ENCODE data around the gene RORC.
A peak's percentile ranks its signal among the peaks of the same experiment; 100 is the strongest.
"Not testable (repeated sequence)": the region's sequence is repeated elsewhere in the genome, so short reads cannot be mapped to it uniquely, and the experiment has no call there.

The RORC gene

DNA sequence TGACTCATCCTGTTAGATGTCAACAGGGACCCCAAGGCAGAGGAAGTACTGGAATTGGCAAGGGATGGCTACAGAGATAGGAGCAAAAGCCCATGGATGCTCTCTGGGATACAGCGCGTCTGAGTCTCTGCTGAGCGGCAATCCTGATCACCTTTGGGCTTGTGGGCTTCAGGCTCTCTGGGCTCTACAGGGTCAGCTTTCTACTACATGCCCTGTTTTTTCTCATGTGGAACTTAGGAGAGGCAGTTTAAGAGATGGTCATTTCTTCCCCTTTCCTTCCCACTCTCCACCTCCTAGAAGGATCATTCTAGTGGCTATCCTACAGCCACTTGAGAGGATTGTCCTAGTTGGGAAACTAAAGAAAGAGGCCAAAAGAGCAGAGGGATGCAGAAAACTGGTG is 27.7 kb downstream of the RORC start:
- DNase-seq, result no peak

DNA sequence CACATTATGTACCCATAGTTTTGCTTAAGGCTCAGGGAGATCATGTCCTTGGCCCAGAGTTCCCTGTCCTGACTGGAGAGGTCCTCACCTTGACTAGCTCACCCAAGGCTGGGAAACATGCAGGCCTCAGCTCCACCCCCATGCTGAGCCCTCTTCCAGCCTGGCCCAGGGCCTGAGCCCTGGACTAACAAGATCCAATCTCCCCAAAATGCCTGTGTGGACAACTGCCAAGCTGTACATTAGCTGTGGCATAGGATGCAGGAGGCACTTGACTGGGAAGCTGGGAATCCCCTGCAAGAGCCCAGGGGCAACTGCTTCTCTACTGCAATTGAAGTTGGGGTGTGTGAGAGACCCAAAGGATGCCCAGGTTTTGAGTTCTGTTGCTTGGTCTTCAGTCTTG is 28.4 kb downstream of the RORC start:
- DNase-seq, result no peak

DNA sequence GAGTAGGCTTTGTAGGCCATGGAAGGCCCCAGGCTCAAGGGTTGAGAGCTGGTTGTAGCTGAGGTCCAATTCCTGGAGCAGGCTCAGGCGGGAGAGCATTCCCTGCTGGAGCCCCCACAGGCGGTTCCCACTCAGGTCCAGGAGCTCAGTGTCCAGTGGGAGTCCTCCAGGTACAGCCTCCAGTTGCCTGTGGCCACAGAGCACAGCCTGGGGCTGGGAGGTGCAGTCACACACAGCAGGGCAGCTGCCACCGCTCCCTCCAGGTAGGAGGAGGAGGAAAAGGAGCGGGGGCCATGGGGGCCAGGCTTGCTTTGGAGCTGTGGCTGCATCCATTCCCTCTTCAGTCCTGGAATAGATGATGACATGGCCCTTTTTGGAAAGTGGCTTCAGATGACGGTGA is 29.2 kb downstream of the RORC start:
- DNase-seq, result no peak

DNA sequence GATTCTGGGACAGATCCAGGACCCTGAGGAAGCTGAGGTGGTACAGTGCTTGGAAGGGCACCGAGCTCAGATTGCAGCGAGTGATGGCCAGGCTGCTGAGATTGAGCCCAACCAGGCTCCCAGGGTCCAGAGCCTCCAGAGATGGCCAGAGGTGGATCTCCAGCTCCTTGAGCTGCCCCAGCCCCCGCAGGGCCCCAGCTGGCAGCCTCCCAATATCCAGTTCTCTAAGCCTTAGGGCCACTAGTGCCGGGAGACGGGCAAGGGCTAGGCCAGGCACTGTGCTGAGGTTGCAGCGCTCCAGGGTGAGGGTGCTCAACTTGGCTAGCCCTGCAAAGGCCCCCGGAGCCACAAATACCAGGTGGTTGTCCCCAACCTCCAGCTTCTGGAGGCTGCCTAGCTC is 29.8 kb downstream of the RORC start:
- DNase-seq, result no peak

DNA sequence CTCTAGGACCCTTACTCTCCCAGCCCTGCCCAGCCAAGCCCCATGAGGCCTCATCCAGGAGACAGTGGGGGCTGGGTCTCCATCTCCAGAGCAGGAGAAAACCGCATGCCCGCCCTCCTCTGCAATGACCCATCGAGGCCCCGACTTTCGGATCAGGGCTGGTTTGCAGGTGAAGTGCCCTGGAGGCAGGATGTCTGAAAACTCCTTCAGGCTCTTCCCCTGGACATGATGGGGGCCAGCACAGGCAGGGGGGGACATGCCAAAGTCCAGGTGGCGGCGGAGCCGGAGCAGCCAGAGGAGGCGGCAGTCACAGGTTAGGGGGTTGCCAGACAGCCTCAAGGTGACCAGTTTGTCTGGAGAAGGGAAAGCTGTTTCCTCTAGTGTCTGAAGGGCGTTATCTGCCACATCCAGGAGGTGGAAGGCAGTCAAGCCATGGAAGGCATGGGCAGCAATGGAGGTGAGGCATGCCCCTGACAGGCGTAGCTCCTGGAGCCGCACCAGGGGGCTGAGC is 30.2 kb downstream of the RORC start:
- no peak for DNase-seq

DNA sequence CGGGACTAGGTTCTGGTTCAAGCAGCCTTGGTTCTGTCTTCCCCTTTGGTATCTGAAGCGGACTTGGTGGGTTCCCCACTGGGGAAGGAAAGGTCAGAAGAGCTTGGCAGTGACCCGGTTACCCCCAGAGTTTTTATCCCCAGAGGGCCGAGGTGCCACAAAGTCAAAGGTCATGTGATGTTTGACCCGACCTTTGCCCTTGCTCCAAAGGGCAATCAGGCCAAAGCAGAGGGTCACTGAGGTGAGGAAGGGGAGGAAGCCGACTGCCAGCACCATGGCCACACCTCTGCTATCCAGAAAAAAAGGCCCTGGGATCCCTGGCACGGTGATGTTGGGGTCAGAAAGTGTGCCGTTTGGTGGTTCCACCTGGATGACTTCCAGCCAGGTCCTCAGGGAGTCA is 30.8 kb downstream of the RORC start:
- DNase-seq, result no peak

DNA sequence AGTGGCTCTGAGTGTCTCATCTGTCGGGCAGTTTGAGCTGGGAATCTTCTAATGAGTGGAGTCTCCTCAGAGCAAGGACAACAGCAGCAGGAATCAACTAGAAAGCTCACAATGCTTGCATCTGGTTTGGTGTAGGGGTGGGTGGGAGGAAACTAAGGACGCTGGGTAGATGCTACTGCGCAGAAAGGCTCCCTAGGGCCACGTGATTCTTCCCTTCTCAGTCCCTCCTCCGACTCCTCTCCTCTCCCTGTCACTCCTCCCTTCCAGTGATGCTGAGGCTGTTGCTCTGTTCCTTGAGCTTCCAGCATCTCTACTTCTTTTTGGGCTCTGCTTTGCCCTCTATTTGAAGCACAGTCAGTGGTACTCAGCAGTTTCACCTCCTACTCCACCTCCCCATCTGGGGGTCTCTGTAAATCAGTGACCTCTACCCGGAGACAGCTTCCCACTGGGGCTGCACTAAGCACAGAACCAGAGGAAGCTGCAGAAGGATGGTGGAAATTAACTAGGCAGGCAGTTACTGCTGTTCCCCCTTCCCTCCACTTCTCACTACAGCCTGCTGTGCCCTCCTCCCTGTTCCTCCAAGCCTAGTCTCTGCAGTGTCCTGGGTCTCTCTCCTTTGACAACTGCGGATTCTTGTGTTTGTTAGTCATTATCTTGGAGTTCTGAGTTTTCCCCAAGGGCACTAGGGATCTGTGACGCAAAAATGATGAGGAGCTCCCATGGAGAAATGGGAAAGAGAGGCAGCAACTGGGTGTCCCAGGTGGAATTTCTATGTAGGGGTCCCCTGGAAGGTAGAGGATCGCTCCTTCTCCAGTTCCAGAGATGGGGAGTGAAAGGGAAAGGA is 32.2 kb downstream of the RORC start:
- no peak for DNase-seq

DNA sequence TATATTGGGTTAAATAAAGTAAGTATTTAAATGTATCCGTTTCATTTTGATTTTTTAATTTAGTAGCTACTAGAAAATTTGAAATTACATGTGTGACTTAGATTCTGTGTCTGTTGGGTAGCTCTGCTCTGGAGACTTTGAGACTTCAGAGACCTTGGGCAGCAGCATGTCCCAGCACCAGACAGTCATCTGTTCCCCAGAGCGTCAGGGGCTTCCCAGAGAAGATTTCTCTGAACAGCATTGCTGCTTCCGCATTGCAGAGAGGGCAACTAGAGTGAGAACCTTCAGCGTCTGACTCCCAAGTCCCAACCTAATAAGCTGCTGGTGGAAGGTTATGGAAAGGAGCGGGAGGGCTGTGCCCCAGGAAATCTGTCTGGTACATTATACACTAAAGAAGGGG is 33.0 kb downstream of the RORC start:
- no peak for DNase-seq

DNA sequence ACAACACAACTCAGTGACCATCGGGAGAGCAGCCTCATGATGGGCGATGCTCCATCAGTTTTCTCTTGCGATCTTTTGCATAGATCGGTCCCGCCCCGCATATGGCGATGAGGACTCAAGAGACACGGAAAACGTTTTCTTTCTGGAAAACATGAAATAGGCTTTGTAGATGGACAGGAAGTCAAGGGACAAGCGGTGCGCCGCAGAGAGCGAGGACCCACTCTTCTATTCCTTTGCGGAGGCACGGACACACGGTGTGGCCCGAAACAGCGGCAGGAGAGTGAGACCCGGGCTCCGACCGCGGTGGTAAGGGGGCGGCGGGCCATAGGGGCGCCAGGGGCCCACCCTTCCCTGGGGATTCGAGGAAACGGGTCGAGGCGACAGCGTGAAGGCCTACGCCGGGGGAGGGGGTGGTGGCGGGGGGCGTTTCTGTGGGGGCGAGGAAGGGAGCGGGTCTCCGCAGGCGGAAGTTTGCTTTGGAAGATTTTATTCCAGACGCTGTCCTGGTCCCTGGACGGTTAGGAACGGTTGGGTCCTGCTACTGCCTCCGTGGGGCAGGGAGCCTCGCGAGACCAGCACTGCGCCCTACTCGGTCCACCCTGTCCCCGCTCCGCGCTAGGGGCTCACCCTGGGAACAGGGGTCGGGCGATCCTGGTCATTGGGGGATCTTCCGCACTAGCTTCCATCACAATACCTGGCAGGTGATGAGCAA is 40.5 kb downstream of the RORC start:
- no peak for DNase-seq

DNA sequence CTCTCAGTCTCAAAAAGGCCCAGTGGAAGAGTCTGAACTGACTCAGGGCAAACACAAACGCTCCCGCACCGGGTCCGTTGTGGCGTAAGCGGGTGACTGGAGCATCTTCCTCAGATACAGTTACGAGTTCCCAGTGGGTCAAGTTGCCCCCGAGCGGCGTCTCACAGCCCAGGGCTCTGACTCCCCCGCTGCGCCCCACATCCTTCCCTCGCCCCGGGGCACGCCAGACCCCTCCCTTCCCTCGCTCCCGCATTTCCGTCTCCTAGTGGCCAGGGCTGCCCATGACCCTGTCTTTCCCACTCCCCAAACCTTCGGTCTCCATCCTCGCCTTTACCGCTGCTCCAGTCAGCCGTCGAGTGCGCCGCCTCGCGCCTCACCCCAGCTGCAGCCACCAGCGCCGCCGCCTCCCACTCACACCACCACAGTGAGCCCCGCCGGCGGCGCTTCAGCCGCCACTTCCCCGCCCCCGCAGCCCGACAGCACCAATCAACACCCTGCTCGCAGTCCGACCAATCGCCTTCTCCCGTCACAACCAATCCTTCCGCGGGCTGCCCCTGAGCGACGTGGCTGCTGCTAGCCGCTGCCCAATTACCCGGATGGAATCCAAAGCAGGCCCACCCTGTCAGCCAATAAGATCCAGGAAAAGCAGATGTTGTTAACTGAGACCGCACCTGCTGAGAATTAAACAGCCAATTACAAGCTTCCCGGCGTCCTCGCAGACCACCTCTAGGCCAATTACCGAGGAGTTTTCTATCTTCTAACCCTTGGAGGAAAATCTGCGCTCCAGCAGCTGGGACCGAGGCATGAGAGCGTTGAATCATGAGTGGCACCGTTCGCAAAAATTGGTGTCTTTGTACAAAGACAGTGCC is 41.3 kb downstream of the RORC start, which contains the start of gene TDRKH:
Gene TDRKH, minus strand, starts transcription at position 430 of the 869 bp plus-strand sequence. CDS start 7,478 bp downstream, outside the sequence.
- peak; percentile 98 for DNase-seq

DNA sequence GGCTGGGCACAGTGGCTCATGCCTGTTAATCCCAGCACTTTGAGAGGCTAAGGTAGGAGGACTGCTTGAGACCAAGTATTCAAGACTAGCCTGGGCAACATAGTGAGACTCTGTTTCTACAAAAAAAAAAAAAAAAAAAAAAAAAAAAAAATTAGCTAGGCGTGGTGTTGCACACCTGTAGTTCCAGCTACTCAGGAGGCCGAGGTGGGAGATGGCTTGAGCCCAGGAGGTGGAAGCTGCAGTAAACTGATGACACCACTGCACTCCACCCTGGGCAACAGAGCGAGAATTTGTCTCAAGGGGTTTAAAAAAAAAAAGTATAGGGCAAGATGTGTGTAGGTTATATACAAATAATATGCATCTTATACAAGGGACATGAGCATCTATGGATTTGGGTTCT is 43.9 kb downstream of the RORC start:
- DNase-seq, result no peak

DNA sequence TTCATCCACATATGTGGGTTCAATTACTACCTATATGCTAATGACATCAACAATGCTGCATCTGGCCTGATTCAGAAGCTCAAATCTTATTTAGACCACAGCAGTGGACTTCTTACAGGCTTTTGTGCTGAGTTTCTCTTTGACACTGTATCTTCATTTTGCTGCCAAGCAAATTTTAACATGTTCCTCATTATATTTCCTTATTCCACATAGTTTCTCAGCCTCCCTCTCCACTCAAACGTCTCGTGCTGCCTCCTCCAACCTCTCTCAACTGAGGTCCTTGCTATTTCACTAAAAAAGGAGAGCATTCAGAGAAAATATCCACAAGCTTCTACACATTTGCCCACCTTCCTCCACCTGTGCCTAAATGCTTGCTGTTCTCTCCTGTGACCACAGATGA is 47.8 kb downstream of the RORC start:
- DNase-seq, result no peak

DNA sequence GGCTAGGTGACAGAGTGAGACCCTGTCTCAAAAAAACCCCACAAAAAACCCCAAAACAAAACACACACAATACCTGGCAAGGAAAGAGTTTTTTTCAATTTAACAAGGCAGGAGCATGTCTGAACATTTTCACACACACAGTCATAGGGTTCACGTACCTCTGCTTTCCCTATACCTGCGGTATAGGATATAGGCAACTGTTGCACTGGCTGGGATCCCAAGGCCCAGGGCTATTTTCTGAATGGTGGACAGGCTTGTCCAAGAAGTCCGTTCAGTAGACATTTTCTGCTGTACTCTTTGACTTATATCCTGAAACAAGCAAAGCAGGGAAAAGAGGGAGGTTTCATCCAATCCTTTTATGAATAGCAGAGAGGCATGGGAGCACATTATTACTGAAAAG is 48.9 kb downstream of the RORC start:
- no peak for DNase-seq

DNA sequence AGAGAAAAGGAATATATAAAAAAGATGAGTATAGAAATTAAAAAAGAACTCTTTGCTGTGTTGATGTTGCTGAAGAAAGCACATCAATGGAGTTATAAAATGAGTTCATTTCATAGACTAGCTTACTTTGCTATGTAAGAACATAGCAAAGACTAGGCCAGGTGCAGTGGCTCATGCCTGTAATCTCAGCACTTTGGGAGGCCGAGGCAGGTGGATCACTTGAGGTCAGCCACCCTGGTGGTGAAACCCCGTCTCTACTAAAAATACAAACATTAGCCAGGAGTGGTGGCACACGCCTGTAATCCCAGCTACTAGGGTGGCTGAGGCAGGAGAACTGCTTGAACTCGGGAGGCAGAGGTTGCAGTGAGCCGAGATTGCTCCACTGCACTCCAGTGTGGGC is 49.6 kb downstream of the RORC start:
- DNase-seq, result not testable (repeated sequence)

DNA sequence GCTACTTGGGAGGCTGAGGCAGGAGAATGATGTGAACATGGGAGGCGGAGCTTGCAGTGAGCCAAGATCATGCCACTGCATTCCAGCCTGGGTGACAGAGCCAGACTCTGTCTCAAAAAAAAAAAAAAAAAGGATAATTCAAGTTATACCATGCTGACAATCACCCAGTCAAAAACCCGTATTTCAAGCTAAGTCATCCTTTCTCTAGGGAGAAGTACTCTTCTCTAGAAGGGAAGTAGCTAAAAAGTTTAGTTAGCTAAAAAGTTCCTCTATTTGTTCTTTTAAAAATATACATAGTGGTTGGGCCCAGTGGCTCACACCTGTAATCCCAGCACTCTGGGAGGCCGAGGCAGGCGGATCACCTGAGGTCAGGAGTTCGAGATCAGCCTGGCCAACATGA is 50.9 kb downstream of the RORC start:
- not testable (repeated sequence) for DNase-seq

DNA sequence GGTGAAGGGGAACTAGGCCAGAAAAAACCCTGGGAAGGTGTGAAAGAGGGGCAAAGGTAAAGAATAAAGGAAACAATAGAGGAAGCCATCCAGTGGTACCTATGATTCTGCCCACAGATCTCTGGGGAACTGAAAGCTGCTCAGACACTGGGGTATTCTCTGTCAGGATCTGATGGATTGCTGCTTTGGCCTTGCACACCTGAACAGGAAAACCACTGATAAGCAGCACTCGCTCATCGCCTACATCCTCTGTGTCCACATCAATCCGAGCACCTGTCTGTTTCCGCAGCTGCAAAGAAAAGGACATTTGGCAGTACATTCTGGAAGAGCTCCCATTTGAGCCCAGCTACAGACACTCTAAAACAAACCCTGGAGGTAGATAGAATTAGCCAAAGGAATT is 51.8 kb downstream of the RORC start:
- DNase-seq, result no peak

DNA sequence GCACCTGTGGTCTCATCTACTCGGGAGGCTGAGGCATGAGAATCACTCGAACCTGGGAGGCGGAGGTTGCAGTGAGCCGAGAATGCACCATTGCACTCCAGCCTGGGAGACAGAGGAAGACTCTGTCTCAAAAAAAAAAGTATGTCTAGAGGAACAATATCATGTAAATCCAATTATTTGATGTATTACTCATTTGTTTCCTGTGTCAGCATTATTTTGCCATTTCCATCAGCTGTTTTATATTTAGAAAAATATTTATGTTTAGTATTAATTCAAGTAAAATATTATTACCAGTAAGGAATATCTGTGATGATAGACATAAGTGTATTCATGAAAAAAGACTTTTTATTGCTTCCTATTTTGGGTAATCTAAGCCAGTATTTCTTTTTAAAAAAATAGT is 54.3 kb downstream of the RORC start:
- no peak for DNase-seq

DNA sequence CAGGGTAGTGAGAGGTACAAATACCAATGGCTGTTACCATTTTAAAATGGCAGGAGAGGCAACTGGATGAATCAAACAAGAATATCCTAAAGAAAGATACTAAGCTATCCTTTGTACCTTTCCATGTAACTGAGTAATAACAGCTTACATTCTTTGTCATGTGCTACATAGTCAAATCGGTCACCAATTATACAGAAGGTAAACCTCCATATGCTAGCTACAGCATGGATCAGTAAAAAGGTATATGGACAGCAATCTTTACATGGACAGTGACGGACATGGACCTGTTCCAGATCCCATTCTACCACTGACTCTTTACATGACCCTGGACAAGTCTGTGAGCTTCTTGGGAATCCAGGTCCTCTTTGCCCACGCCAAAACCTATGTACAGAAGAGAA is 54.9 kb downstream of the RORC start:
- DNase-seq, result no peak

DNA sequence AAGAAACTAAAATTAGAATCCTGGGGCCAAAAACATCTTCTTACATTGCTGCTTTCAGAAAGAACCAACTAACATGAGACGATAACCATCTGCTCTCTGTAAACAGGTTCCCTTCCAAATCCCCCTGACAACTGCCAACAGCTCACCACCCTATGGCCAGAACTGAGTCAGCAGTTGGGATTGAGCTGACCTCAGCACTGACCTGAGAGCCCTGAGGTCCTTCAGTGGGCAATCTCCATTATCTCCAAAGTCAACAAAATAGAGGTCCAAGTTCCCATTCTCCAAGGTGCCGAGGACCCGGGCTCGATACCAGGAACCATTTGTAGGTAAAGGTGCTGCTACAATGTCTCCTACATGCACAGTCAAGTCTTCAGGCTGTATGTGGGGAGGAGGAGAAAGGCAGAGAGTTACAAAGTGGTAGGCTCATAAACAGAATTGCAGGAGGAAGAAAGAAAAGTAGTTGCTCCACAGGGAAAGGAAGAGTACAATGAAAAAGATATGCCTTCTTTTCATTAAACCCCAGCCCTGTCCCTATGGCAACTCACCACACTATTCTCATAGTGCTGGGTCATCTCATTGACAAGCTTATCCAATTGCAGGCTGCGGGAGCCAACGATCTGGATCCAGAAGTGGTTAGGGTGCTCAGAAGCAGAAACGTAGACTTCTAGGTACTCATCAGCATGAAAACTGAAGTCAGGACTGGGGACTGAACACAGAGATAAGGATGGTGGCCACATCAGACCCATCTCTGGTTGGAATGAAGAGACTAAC is 55.5 kb downstream of the RORC start:
- no peak for DNase-seq

DNA sequence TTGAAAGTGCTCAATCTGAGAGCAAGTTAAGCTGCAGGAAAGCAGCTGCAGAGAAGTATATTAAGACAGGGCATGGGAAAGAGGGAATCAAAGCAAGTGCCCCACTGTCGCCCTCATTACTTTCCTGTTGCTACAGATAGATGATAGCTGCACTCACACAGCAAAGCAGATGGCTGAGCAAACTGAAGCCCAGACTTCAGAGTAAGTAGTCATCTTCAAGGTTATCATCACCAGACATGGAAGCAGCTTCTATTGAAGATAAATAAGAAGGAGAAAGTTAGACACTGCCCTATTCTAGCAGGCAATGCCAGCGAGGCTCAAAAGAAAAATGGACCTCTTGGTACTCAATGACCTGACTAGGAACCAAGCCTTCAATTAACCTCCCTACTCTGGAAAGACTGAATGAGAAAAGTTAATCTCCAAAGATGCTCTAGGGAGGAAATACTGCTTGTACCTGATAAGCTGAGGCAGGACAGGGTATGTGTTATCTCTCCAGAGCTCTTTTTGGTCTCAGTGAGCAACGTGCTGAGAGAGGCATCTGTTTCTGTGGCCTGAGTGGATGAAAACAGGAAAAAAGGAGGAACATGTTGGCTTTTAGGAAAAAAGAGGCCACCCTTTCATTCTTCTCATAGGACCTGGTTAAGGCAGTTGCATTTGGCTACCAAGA is 57.2 kb downstream of the RORC start:
- no peak for DNase-seq

DNA sequence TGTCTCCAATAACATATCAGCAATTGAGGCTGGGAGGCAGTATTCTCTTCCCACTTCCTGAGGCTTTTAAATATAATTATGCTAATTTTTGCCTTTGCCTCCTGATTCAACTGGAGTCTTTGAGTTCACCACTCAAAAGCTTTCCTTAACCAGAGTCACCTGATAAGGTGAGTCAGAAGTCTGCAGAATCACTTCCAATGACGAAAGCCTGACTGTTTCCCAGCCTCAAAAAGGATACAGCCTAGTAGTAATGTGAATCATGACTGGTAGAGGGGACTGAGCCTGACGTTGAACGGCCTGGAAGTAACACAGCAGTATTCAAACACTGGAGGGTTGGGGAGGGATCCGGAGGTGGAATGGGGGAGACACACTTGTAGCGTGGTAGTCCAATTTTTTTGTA is 57.9 kb downstream of the RORC start:
- no peak for DNase-seq

DNA sequence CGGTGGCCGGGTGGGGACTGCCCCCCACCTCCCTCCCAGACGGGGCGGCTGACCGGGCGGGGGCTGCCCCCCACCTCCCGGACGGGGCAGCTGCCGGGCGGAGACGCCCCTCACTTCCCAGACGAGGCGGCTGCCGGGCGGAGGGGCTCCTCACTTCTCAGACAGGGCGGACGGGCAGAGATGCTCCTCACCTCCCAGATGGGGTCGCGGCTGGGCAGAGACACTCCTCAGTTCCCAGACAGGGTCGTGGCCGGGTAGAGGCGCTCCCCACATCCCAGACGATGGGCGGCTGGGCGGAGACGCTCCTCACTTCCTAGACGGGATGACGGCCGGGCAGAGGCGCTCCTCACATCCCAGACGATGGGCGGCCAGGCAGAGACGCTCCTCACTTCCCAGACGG is 62.3 kb downstream of the RORC start:
- not testable (repeated sequence) for DNase-seq

Measured in stimulated activated CD4-positive, alpha-beta T cell treated with anti-CD3 and anti-CD28 coated beads, Interleukin-12 subunit alpha, Interleukin-12 subunit beta, amount 100 ng/mL, for 4 hours (primary cell).